Liver (tissue), 3 donors: ENCODE data around the gene CRACR2B.

Experiments
- MAX ChIP-seq: IDR thresholded peaks from 2 replicates; pipeline ENCODE4 v1.6.1; 2016; ENCODE audit warnings: antibody characterized with exemption
- SP1 ChIP-seq: IDR thresholded peaks from 2 replicates; pipeline ENCODE4 v1.6.1; 2018; ENCODE audit warnings: antibody characterized with exemption, mild to moderate bottlenecking
- TF ChIP-seq, protein P1 (sequence below): fragments of 150-350 bp; IDR thresholded peaks from 2 replicates; pipeline ENCODE4 v1.5.1; 2017; ENCODE audit warnings: improper control_type of control experiment, low read depth, low read length; ENCODE audit not compliant: missing input control
- TF ChIP-seq, protein P2 (sequence below): IDR thresholded peaks from 2 replicates; pipeline ENCODE4 v1.6.1; 2016; ENCODE audit warnings: antibody characterized with exemption
- TF ChIP-seq, protein P3 (sequence below): IDR thresholded peaks from 2 replicates; pipeline ENCODE4 v1.6.1; 2016; ENCODE audit warnings: antibody characterized with exemption, mild to moderate bottlenecking
- donor health status: healthy.
- donor health status: healthy.

GRCh38 chr11:815675-816432 lies 11.9 kb upstream of the CRACR2B start:
- TF ChIP-seq, protein P1, sequence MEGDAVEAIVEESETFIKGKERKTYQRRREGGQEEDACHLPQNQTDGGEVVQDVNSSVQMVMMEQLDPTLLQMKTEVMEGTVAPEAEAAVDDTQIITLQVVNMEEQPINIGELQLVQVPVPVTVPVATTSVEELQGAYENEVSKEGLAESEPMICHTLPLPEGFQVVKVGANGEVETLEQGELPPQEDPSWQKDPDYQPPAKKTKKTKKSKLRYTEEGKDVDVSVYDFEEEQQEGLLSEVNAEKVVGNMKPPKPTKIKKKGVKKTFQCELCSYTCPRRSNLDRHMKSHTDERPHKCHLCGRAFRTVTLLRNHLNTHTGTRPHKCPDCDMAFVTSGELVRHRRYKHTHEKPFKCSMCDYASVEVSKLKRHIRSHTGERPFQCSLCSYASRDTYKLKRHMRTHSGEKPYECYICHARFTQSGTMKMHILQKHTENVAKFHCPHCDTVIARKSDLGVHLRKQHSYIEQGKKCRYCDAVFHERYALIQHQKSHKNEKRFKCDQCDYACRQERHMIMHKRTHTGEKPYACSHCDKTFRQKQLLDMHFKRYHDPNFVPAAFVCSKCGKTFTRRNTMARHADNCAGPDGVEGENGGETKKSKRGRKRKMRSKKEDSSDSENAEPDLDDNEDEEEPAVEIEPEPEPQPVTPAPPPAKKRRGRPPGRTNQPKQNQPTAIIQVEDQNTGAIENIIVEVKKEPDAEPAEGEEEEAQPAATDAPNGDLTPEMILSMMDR = no peak
- TF ChIP-seq, protein P2, sequence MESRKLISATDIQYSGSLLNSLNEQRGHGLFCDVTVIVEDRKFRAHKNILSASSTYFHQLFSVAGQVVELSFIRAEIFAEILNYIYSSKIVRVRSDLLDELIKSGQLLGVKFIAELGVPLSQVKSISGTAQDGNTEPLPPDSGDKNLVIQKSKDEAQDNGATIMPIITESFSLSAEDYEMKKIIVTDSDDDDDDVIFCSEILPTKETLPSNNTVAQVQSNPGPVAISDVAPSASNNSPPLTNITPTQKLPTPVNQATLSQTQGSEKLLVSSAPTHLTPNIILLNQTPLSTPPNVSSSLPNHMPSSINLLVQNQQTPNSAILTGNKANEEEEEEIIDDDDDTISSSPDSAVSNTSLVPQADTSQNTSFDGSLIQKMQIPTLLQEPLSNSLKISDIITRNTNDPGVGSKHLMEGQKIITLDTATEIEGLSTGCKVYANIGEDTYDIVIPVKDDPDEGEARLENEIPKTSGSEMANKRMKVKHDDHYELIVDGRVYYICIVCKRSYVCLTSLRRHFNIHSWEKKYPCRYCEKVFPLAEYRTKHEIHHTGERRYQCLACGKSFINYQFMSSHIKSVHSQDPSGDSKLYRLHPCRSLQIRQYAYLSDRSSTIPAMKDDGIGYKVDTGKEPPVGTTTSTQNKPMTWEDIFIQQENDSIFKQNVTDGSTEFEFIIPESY = no peak
- no peak for TF ChIP-seq MAX
- no peak for TF ChIP-seq SP1
- TF ChIP-seq, protein P3, sequence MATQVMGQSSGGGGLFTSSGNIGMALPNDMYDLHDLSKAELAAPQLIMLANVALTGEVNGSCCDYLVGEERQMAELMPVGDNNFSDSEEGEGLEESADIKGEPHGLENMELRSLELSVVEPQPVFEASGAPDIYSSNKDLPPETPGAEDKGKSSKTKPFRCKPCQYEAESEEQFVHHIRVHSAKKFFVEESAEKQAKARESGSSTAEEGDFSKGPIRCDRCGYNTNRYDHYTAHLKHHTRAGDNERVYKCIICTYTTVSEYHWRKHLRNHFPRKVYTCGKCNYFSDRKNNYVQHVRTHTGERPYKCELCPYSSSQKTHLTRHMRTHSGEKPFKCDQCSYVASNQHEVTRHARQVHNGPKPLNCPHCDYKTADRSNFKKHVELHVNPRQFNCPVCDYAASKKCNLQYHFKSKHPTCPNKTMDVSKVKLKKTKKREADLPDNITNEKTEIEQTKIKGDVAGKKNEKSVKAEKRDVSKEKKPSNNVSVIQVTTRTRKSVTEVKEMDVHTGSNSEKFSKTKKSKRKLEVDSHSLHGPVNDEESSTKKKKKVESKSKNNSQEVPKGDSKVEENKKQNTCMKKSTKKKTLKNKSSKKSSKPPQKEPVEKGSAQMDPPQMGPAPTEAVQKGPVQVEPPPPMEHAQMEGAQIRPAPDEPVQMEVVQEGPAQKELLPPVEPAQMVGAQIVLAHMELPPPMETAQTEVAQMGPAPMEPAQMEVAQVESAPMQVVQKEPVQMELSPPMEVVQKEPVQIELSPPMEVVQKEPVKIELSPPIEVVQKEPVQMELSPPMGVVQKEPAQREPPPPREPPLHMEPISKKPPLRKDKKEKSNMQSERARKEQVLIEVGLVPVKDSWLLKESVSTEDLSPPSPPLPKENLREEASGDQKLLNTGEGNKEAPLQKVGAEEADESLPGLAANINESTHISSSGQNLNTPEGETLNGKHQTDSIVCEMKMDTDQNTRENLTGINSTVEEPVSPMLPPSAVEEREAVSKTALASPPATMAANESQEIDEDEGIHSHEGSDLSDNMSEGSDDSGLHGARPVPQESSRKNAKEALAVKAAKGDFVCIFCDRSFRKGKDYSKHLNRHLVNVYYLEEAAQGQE = no peak
